Testis (tissue), 3 donors: Measurements from ENCODE around the gene HTT. TPM values are rescaled to one million over a fixed set of nuclear protein-coding genes. Genes with fewer than 3 reads are reported as not detected.

Experiments
- DNase-seq: peaks from one replicate; pipeline ENCODE4 v3.0.0-alpha.2; 2019
- H3K27ac ChIP-seq, 2 donors: fragments of 200-600 bp; sonication (generic); one replicate each; pipeline ENCODE4 v1.5.1; 2019
- H3K27me3 ChIP-seq: fragments of 200-600 bp; sonication (generic); one replicate; pipeline ENCODE4 v1.5.1; 2019
- H3K36me3 ChIP-seq: fragments of 200-600 bp; sonication (generic); one replicate; pipeline ENCODE4 v1.5.1; 2017; ENCODE audit warnings: low read depth; ENCODE audit errors: missing control alignments
- H3K4me1 ChIP-seq: fragments of 200-600 bp; sonication (generic); one replicate; pipeline ENCODE4 v1.5.1; 2019
- H3K4me3 ChIP-seq, 2 donors: fragments of 200-600 bp; sonication (generic); one replicate each; pipeline ENCODE4 v1.5.1; 2017 to 2019
- H3K9me3 ChIP-seq: fragments of 200-600 bp; sonication (generic); one replicate; pipeline ENCODE4 v1.5.1; 2017
- POLR2A ChIP-seq: fragments of 450-650 bp; IDR thresholded peaks from one replicate; pipeline ENCODE4 v1.6.1; 2017; ENCODE audit warnings: antibody characterized with exemption, mild to moderate bottlenecking, moderate library complexity
- WGBS, 2 donors: methylation state at CpG; one replicate each; pipeline ENCODE4 v1.1.5; 2018; 5-methylcytosine and 5-hydroxymethylcytosine counted together
- intact Hi-C: fragments of 100-400 bp; cut with DNase I; formaldehyde crosslinking; loops from one replicate; pipeline ENCODE4 v1.15.1; 2023; ENCODE audit warnings: low total_unique reads
- polyA plus RNA-seq: library from polyadenylated mRNA; stranded (reverse); fragments of 350-450 nt; fragmentation: Illumina TruSeq; extraction: RNeasy Lipid Tissue Mini Kit (QIAGEN cat#74804); gene quantifications from one replicate; pipeline ENCODE4 v1.2.3, GENCODE V29; 2014; ENCODE audit warnings: low read depth, low replicate concordance; ENCODE audit not compliant: insufficient read depth
- total RNA-seq, 2 donors: library from RNA; depleted of rRNA; stranded (reverse); fragments of >200 nt; gene quantifications; one replicate each; pipeline ENCODE4 v1.2.3, GENCODE V29; 2016
- TF ChIP-seq, protein P1 (sequence below), 3 experiments: fragments of 450-650 bp in 2 of 3; fragments of 200-600 bp in 1 of 3; sonication (generic) in 1 of 3; IDR thresholded peaks; one replicate each; pipeline ENCODE4 v1.5.1; 2016 to 2019; ENCODE audit warnings: antibody characterized with exemption in 3 of 3, mild to moderate bottlenecking in 2 of 3, moderate library complexity in 1 of 3

Gene HTT
- total and polyA plus RNA-seq, 3 donors from 2014 or later = 45.2 to 168 (median 146) TPM

DNA sequence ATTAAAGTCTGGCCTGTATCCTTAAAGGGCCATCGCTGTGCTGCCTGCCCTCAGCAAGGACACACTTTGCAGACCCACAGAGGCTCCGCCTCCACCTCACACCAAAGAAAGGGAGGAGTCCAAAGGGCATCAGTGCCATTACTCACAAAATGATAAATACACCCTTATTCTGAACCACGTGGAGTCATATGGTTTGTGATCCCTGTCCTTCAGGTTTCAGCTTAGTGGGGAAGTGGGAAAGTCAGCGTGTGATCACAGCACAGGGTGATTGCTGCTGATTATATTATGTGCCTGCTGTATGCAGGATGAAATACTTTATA lies 138.6 kb downstream of the HTT start:
- Histone ChIP-seq H3K9me3 (no peaks in the 10 kb centered on the region), H3K4me1 (no peaks in the 10 kb centered on the region), H3K36me3 (peaks cover 3% of the 10 kb centered on the region), H3K4me3 (no peak overlapping the region), H3K27me3 (no peaks in the 10 kb centered on the region), H3K27ac (no peak overlapping the region)
- no peak for DNase-seq
- intact Hi-C loops = no loop called here
- WGBS, 2 donors = 87 to 93% methylated on average over 4 of the region's 4 CpGs
- no peak for TF ChIP-seq POLR2A
- TF ChIP-seq, protein P1, sequence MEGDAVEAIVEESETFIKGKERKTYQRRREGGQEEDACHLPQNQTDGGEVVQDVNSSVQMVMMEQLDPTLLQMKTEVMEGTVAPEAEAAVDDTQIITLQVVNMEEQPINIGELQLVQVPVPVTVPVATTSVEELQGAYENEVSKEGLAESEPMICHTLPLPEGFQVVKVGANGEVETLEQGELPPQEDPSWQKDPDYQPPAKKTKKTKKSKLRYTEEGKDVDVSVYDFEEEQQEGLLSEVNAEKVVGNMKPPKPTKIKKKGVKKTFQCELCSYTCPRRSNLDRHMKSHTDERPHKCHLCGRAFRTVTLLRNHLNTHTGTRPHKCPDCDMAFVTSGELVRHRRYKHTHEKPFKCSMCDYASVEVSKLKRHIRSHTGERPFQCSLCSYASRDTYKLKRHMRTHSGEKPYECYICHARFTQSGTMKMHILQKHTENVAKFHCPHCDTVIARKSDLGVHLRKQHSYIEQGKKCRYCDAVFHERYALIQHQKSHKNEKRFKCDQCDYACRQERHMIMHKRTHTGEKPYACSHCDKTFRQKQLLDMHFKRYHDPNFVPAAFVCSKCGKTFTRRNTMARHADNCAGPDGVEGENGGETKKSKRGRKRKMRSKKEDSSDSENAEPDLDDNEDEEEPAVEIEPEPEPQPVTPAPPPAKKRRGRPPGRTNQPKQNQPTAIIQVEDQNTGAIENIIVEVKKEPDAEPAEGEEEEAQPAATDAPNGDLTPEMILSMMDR (IDR thresholded peaks at IDR 0.05) = no peak

DNA sequence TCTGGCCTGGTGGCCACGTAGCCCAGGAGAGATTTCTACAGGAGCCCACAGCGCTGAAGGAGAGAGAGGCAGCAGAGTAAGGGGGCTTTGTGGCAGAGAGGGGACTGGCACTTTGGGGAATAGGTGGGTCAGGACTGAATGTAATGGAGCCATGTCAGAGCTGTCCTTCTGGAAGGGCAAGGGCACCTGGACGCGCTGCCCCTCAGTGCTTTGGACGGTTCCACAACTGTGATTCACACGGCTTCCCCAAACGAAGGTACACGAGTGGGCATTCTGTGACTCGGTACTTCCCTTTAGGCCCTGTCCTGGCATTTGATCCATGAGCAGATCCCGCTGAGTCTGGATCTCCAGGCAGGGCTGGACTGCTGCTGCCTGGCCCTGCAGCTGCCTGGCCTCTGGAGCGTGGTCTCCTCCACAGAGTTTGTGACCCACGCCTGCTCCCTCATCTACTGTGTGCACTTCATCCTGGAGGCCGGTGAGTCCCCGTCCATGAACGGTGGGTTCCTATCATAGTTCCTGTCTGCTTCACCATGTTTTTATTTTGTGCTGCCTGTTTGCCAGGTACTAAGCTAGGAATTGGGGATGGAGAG lies 139.3 kb downstream of the HTT start:
- no peak for DNase-seq
- H3K27me3 ChIP-seq = no peaks in the 10 kb centered on the region
- no peak overlapping the region for H3K4me3 ChIP-seq
- H3K36me3 ChIP-seq = peaks cover 3% of the 10 kb centered on the region
- TF ChIP-seq, protein P1 (IDR thresholded peaks at IDR 0.05) = no peak
- no peak for TF ChIP-seq POLR2A
- no peak overlapping the region for H3K27ac ChIP-seq
- H3K9me3 ChIP-seq = no peaks in the 10 kb centered on the region
- intact Hi-C loops = no loop called here
- no peaks in the 10 kb centered on the region for H3K4me1 ChIP-seq
- 95 to 96% methylated on average over 9 to 15 of the region's 15 CpGs for WGBS, 2 donors

DNA sequence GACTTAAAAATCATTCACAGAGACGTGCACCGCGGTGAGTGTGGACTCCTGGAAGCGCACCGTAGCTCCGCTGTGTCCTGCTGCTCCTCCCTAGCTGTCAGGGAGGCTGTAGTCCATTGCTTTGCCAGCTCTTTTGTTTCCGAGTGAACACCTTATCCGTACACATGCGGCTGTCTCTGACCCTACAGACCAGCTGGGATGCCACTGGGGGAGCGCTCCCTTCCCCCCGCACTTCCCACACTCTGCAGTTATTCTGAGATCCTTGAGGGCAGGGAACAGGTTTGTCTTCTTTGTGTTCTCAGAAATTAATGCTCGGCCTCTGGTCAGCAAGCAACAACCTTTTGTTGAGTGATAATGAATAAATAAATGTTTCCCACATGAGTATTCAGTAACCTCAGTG lies 140.8 kb downstream of the HTT start:
- 90 to 91% methylated on average over 12 of the region's 12 CpGs for WGBS, 2 donors
- intact Hi-C loops = no loop called here
- Histone ChIP-seq H3K9me3 (no peaks in the 10 kb centered on the region), H3K36me3 (peaks cover 3% of the 10 kb centered on the region), H3K27ac (no peak overlapping the region), H3K4me3 (no peak overlapping the region), H3K4me1 (no peaks in the 10 kb centered on the region), H3K27me3 (no peaks in the 10 kb centered on the region)
- TF ChIP-seq, protein P1 (IDR thresholded peaks at IDR 0.05) = no peak
- TF ChIP-seq POLR2A = no peak
- DNase-seq = no peak

DNA sequence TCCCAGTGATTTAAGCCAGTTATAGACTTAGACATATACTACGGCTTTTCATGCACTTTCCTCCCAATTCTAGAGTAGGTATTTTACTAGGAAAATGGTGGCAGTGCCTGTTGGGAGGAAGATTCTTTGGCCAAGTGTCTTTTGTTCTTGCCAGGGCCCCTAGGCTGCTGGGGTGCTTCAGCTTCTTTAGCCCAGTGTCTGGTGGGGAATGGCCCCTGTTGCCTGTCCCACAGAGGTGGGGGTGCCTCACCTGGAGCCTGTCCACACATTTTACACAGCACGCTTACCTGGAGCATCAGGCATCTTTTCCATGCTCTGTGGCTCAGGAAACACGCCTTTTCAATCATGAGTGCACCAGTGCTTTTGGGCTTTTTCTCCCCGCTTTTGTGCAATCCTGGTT lies 141.3 kb downstream of the HTT start:
- Histone ChIP-seq H3K27ac (no peak overlapping the region), H3K4me3 (no peak overlapping the region), H3K9me3 (no peaks in the 10 kb centered on the region), H3K27me3 (no peaks in the 10 kb centered on the region), H3K4me1 (no peaks in the 10 kb centered on the region), H3K36me3 (peaks cover 3% of the 10 kb centered on the region)
- no peak for DNase-seq
- TF ChIP-seq POLR2A = no peak
- TF ChIP-seq, protein P1 (IDR thresholded peaks at IDR 0.05) = no peak
- intact Hi-C loops = no loop called here
- WGBS, 2 donors = 95 to 98% methylated on average over 4 of the region's 4 CpGs

DNA sequence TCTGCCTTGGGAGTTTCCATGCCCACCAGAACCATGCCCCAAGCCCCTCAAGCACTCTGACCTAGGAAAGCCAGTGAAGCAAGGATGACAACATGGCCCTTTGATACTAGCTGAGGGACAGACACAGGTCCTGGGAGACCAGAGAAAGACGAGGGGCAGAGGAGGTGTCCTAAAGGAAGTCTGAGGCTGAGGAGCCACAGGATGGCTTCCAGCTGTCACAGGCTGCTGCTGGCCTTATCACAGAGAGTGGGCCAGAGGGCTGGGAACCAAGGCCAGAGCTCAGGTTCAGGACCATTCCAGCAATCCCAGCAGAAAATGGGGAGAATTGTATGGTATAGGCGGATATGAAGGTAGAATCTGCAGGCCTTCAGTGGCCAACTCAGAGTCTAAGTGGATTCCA lies 142.8 kb downstream of the HTT start:
- H3K27ac ChIP-seq = no peak overlapping the region
- no peaks in the 10 kb centered on the region for H3K27me3 ChIP-seq
- intact Hi-C loops = no loop called here
- H3K9me3 ChIP-seq = no peaks in the 10 kb centered on the region
- no peaks in the 10 kb centered on the region for H3K36me3 ChIP-seq
- DNase-seq = no peak
- no peak overlapping the region for H3K4me3 ChIP-seq
- no peaks in the 10 kb centered on the region for H3K4me1 ChIP-seq
- WGBS, 2 donors = 85 to 100% methylated on average over 2 of the region's 2 CpGs
- TF ChIP-seq, protein P1 (IDR thresholded peaks at IDR 0.05) = no peak
- no peak for TF ChIP-seq POLR2A
